Vagina (tissue), 2 donors: ENCODE measurements around the gene MCEE. TPM values are rescaled to one million over a fixed set of nuclear protein-coding genes. Genes with fewer than 3 reads are reported as not detected.
"Not testable (repeated sequence)": the region's sequence is repeated elsewhere in the genome, so short reads cannot be mapped to it uniquely, and the experiment has no call there.

Experiments
- DNase-seq, 2 donors: peaks; one replicate each; pipeline ENCODE4 v3.0.0-alpha.2; 2017; ENCODE audit errors: extremely low spot score in 2 of 2
- H3K27ac ChIP-seq: fragments of 200-600 bp; sonication (generic); one replicate; pipeline ENCODE4 v1.5.1; 2019
- H3K27me3 ChIP-seq: fragments of 200-600 bp; sonication (generic); one replicate; pipeline ENCODE4 v1.5.1; 2019
- H3K36me3 ChIP-seq, 2 donors: fragments of 200-600 bp; sonication (generic); one replicate each; pipeline ENCODE4 v1.5.1; 2017 to 2019
- H3K4me1 ChIP-seq: fragments of 200-600 bp; sonication (generic); one replicate; pipeline ENCODE4 v1.5.1; 2019
- H3K4me3 ChIP-seq, 2 donors: fragments of 200-600 bp; sonication (generic); 1 replicate in 1 of 2; 2 replicates in 1 of 2; pipeline ENCODE4 v1.5.1; 2016 to 2019
- H3K9me3 ChIP-seq: fragments of 200-600 bp; sonication (generic); one replicate; pipeline ENCODE4 v1.5.1; 2019
- CTCF ChIP-seq, 3 experiments: fragments of 450-650 bp in 2 of 3; fragments of 200-600 bp in 1 of 3; sonication (generic) in 1 of 3; IDR thresholded peaks; one replicate each; pipeline ENCODE4 v1.5.1; 2017 to 2019; ENCODE audit warnings: antibody characterized with exemption in 3 of 3, mild to moderate bottlenecking in 2 of 3, moderate library complexity in 2 of 3
- POLR2A ChIP-seq, 2 donors: fragments of 450-650 bp; IDR thresholded peaks; one replicate each; pipeline ENCODE4 v1.6.1; 2017; ENCODE audit warnings: antibody characterized with exemption in 2 of 2, mild to moderate bottlenecking in 2 of 2, moderate library complexity in 2 of 2
- POLR2AphosphoS5 ChIP-seq, 2 donors: sonication (generic); formaldehyde crosslinking; IDR thresholded peaks; one replicate each; pipeline ENCODE4 v1.9.0; 2017; ENCODE audit warnings: antibody characterized with exemption in 2 of 2, mild to moderate bottlenecking in 2 of 2, low read depth in 1 of 2; ENCODE audit not compliant: insufficient read depth in 1 of 2
- intact Hi-C: fragments of 100-400 bp; cut with DNase I; formaldehyde crosslinking; loops from one replicate; pipeline ENCODE4 v1.15.1; 2023
- total RNA-seq: library from RNA; depleted of rRNA; stranded (reverse); fragments of >200 nt; gene quantifications from one replicate; pipeline ENCODE4 v1.2.3, GENCODE V29; 2016

Gene MCEE
- total RNA-seq, 1 donor from 2014 or later, result 12.8 TPM

GRCh38 chr2:71120195-71120594 lies 9.8 kb downstream of the MCEE start:
- Histone ChIP-seq H3K27me3 (no peaks in the 10 kb centered on the region), H3K9me3 (no peaks in the 10 kb centered on the region), H3K36me3 (peaks cover 0 to 22% of the 10 kb centered on the region in 2 donors), H3K4me3 (no peak overlapping the region), H3K4me1 (peaks cover 13% of the 10 kb centered on the region), H3K27ac (no peak overlapping the region)
- intact Hi-C loops, result no loop called here
- no peak for DNase-seq
- TF ChIP-seq POLR2AphosphoS5 (IDR thresholded peaks at IDR 0.05; ENCODE audit: insufficient read depth in 1 of 2, low read depth in 1 of 2), result no peak
- TF ChIP-seq POLR2A (IDR thresholded peaks at IDR 0.05), result no peak
- TF ChIP-seq CTCF (IDR thresholded peaks at IDR 0.05), result no peak

- Histone ChIP-seq H3K36me3 (peaks cover 0 to 25% of the 10 kb centered on the region in 2 donors), H3K4me3 (no peak overlapping the region), H3K9me3 (no peaks in the 10 kb centered on the region), H3K27ac (no peak overlapping the region), H3K4me1 (peaks cover 13% of the 10 kb centered on the region), H3K27me3 (no peaks in the 10 kb centered on the region)
- no peak for DNase-seq
- no peak for TF ChIP-seq POLR2A (IDR thresholded peaks at IDR 0.05)
- TF ChIP-seq CTCF (IDR thresholded peaks at IDR 0.05), result no peak
- TF ChIP-seq POLR2AphosphoS5 (IDR thresholded peaks at IDR 0.05; ENCODE audit: insufficient read depth in 1 of 2, low read depth in 1 of 2), result no peak
- intact Hi-C loops, result no loop called here
Observed at GRCh38 chr2:71117063-71117462, 13.0 kb downstream of the MCEE start.

DNA sequence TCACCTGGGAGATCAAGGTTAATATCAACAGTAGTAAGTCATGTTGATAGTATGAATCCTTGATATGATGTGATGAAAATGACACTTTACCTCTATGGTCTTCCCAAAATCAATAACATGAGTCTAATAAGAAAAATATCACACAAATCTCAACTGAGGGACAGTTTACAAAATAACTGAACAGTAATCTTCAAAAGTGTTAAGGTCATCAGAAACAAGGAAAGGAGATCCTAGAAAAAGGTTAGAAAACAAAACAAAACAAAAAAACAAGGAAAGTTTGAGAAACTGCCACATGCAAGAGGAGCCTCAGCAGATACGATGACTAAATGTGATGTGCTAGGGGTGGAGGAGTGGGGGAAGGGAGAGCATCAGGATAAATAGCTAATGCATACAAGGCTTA lies 16.2 kb downstream of the MCEE start:
- Histone ChIP-seq H3K27me3 (no peaks in the 10 kb centered on the region), H3K36me3 (peaks cover 0 to 15% of the 10 kb centered on the region in 2 donors), H3K4me3 (no peak overlapping the region), H3K27ac (no peak overlapping the region), H3K4me1 (no peaks in the 10 kb centered on the region), H3K9me3 (no peaks in the 10 kb centered on the region)
- intact Hi-C loops, result no loop called here
- no peak for DNase-seq
- no peak for TF ChIP-seq POLR2AphosphoS5 (IDR thresholded peaks at IDR 0.05; ENCODE audit: insufficient read depth in 1 of 2, low read depth in 1 of 2)
- no peak for TF ChIP-seq POLR2A (IDR thresholded peaks at IDR 0.05)
- no peak for TF ChIP-seq CTCF (IDR thresholded peaks at IDR 0.05)

DNA sequence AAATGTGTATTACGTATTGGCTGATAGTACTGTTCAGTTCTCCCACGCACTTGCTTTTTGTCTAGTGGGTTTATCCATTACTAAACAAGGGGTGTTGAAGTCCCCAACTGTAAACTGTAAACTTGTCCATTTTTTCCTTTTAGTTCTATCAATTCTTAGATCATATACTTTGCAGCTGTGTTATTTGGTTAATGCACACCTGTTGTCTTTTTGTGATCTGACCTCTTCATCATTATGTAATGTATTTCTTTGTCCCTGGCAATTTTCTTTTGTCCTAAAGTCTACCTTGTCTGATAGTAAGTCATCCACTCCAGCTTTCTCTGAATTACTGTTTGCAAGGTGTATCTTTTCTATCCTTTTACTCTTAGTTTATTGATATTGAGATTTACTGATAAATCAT lies 21.9 kb downstream of the MCEE start:
- Histone ChIP-seq H3K27me3 (no peaks in the 10 kb centered on the region), H3K27ac (no peak overlapping the region), H3K36me3 (peaks cover 0 to 9% of the 10 kb centered on the region in 2 donors), H3K4me1 (no peaks in the 10 kb centered on the region), H3K9me3 (no peaks in the 10 kb centered on the region), H3K4me3 (no peak overlapping the region)
- intact Hi-C loops, result no loop called here
- TF ChIP-seq POLR2A (IDR thresholded peaks at IDR 0.05), result no peak
- TF ChIP-seq POLR2AphosphoS5 (IDR thresholded peaks at IDR 0.05; ENCODE audit: insufficient read depth in 1 of 2, low read depth in 1 of 2), result no peak
- no peak for TF ChIP-seq CTCF (IDR thresholded peaks at IDR 0.05)
- DNase-seq, result no peak

GRCh38 chr2:71106463-71106862 lies 23.6 kb downstream of the MCEE start:
- intact Hi-C loops, DNase-seq, H3K27me3 ChIP-seq, H3K9me3 ChIP-seq, H3K27ac ChIP-seq, H3K36me3 ChIP-seq, H3K4me3 ChIP-seq, H3K4me1 ChIP-seq: not testable (repeated sequence)

- intact Hi-C loops, result no loop called here
- DNase-seq, result no peak
- H3K27ac ChIP-seq, result no peak overlapping the region
- TF ChIP-seq POLR2A (IDR thresholded peaks at IDR 0.05) (no peak), POLR2AphosphoS5 (IDR thresholded peaks at IDR 0.05; ENCODE audit: insufficient read depth in 1 of 2, low read depth in 1 of 2) (no peak), CTCF (IDR thresholded peaks at IDR 0.05) (no peak)
- H3K4me3 ChIP-seq, result no peak overlapping the region
- H3K4me1 ChIP-seq, result no peaks in the 10 kb centered on the region
- H3K27me3 ChIP-seq, result no peaks in the 10 kb centered on the region
- H3K36me3 ChIP-seq, result no peaks in the 10 kb centered on the region
- H3K9me3 ChIP-seq, result no peaks in the 10 kb centered on the region
Observed at GRCh38 chr2:71103809-71104208, 26.2 kb downstream of the MCEE start.
